SK-N-SH (cell line): Measurements from ENCODE around the gene EIF6. TPM values are rescaled to one million over a fixed set of nuclear protein-coding genes. Genes with fewer than 3 reads are reported as not detected.

Source experiments
- CTCF ChIA-PET: fragments of 300-600, 350-600 bp; formaldehyde crosslinking; extraction: SDS; loops from one replicate; lab custom pipeline; 2021; lab: Yijun Ruan, JAX
- POLR2A ChIA-PET: fragments of 350-600 bp; sonication (Branson Sonifier 250); formaldehyde crosslinking; extraction: SDS; loops from one replicate; lab custom pipeline; 2020; ENCODE audit warnings: antibody characterized with exemption, inconsistent platforms; lab: Yijun Ruan, JAX
- DNase-seq: peaks from one replicate; pipeline ENCODE4 v3.0.0; 2012
- H2AFZ ChIP-seq: fragments of 200-600 bp; sonication (generic); 2 replicates; pipeline ENCODE4 v1.8.1; 2016; ENCODE audit warnings: antibody characterized with exemption, mild to moderate bottlenecking, low read depth
- H3F3A ChIP-seq: fragments of 200-600 bp; sonication (generic); replicated peaks from 2 replicates; pipeline ENCODE3; 2016; ENCODE audit warnings: antibody characterized with exemption, mild to moderate bottlenecking; ENCODE audit not compliant: insufficient read depth
- H3K27ac ChIP-seq, 2 experiments: fragments of 200-500 bp in 1 of 2; fragments of 200-600 bp in 1 of 2; sonication (Bioruptor generic) in 1 of 2; sonication (generic), shearing (Covaris generic) in 1 of 2; 2 replicates each; pipeline versions ENCODE4 v1.5.1 to v1.6.1; 2014 to 2016; ENCODE audit warnings: low read depth in 2 of 2, inconsistent platforms in 1 of 2, low read length in 1 of 2, mild to moderate bottlenecking in 1 of 2, mixed read lengths in 1 of 2
- H3K27me3 ChIP-seq: fragments of 200-600 bp; sonication (generic), shearing (Covaris generic); 2 replicates; pipeline ENCODE4 v1.6.1; 2016; ENCODE audit warnings: mixed run types; ENCODE audit not compliant: insufficient read depth
- H3K36me3 ChIP-seq, 2 experiments: fragments of 200-500 bp in 1 of 2; fragments of 200-600 bp in 1 of 2; sonication (Bioruptor generic) in 1 of 2; sonication (generic) in 1 of 2; replicated peaks in 1 of 2; 2 replicates each; pipeline versions ENCODE3 to v1.5.1; 2014 to 2016; ENCODE audit warnings: low read length in 1 of 2, mild to moderate bottlenecking in 1 of 2; ENCODE audit not compliant: insufficient read depth in 2 of 2, control insufficient read depth in 1 of 2
- H3K4me1 ChIP-seq, 2 experiments: fragments of 200-500 bp in 1 of 2; fragments of 200-600 bp in 1 of 2; sonication (Bioruptor generic) in 1 of 2; sonication (generic), shearing (Covaris generic) in 1 of 2; 2 replicates each; pipeline versions ENCODE4 v1.5.1 to v1.6.1; 2014 to 2016; ENCODE audit warnings: low read depth in 1 of 2, low read length in 1 of 2, mixed run types in 1 of 2; ENCODE audit not compliant: insufficient read depth in 2 of 2, control insufficient read depth in 1 of 2
- H3K4me2 ChIP-seq: fragments of 200-600 bp; sonication (generic), shearing (Covaris generic); 2 replicates; pipeline ENCODE4 v1.6.1; 2017; ENCODE audit warnings: mixed run types
- H3K4me3 ChIP-seq, 2 experiments: fragments of 200-500 bp in 1 of 2; fragments of 200-600 bp in 1 of 2; sonication (Bioruptor generic) in 1 of 2; sonication (generic), shearing (Covaris generic) in 1 of 2; 2 replicates each; pipeline versions ENCODE4 v1.5.1 to v1.8.1; 2014 to 2016; ENCODE audit warnings: low read depth in 2 of 2, inconsistent platforms in 1 of 2, low read length in 1 of 2, mild to moderate bottlenecking in 1 of 2, mixed read lengths in 1 of 2, moderate library complexity in 1 of 2
- H3K79me2 ChIP-seq: fragments of 200-600 bp; sonication (generic); 2 replicates; pipeline ENCODE4 v1.8.1; 2017; ENCODE audit warnings: mild to moderate bottlenecking; ENCODE audit not compliant: insufficient read depth
- H3K9ac ChIP-seq: fragments of 200-600 bp; sonication (generic); 2 replicates; pipeline ENCODE4 v1.6.1; 2017; ENCODE audit warnings: mixed run types
- H3K9me2 ChIP-seq: fragments of 200-600 bp; sonication (generic); 2 replicates; pipeline ENCODE4 v1.6.1; 2017; ENCODE audit warnings: mixed run types
- H3K9me3 ChIP-seq: fragments of 200-600 bp; sonication (generic); 2 replicates; pipeline ENCODE4 v1.6.1; 2017; ENCODE audit warnings: mixed run types, mild to moderate bottlenecking, moderate library complexity
- H4K20me1 ChIP-seq: fragments of 200-600 bp; sonication (generic); 2 replicates; pipeline ENCODE4 v1.6.1; 2017; ENCODE audit warnings: mild to moderate bottlenecking, mixed run types; ENCODE audit not compliant: insufficient read depth
- GATA2 ChIP-seq: sonication (generic); formaldehyde crosslinking; IDR thresholded peaks from 2 replicates; pipeline ENCODE4 v1.5.0; 2020; ENCODE audit warnings: mild to moderate bottlenecking, missing genetic modification reagents
- JUND ChIP-seq: IDR thresholded peaks from 2 replicates; pipeline ENCODE4 v1.4.0; 2012
- MXI1 ChIP-seq: IDR thresholded peaks from 2 replicates; pipeline ENCODE4 v1.6.1; 2012; ENCODE audit warnings: mild to moderate bottlenecking, low read depth, low read length, improper control_type of control experiment
- TCF12 ChIP-seq: IDR thresholded peaks from 2 replicates; pipeline ENCODE4 v1.4.0; 2012
- WGBS: methylation state at CpG from one replicate; pipeline ENCODE4 v1.1.6; 2017; ENCODE audit warnings: low lambda C conversion rate; 5-methylcytosine and 5-hydroxymethylcytosine counted together
- polyA plus RNA-seq, 3 experiments: library from polyadenylated mRNA; depleted of rRNA; stranded (reverse); fragments of >200 nt; gene quantifications; 2 replicates each; pipeline ENCODE4 v1.2.3, GENCODE V29; 2012
- TF ChIP-seq, protein P1 (sequence below): fragments of 200-600 bp; sonication (generic); IDR thresholded peaks from 2 replicates; pipeline ENCODE4 v1.6.1; 2017; ENCODE audit warnings: antibody characterized with exemption, mild to moderate bottlenecking, moderate library complexity

The EIF6 gene
- polyA plus RNA-seq, 1 of the 3 experiments (the other 2 are of a cell fraction): 356 TPM

- peaks cover 7 to 19% of the 10 kb centered on the region in 2 experiments; a peak in 2 of 4 replicates for H3K4me1 ChIP-seq
- WGBS: 97% methylated on average over 12 of the region's 14 CpGs
- CTCF ChIA-PET: interaction anchor here (0.6 to 16.5 kb wide), 2 partner anchors 145 to 1142 kb away, joined by 3 to 323 read pairs; partner anchors contain the start of gene GDF5
- peaks cover 4% of the 10 kb centered on the region for H3F3A ChIP-seq
- no peak overlapping the region; a peak in 1 of 4 replicates for H3K27ac ChIP-seq
- DNase-seq: no peak
- no peak overlapping the region for H3K9ac ChIP-seq
- no peaks in the 10 kb centered on the region for H3K9me3 ChIP-seq
- no peak for TF ChIP-seq JUND
- TF ChIP-seq, all 33 proteins: peak for 0
- Histone ChIP-seq H3K27me3 (no peaks in the 10 kb centered on the region), H3K4me3 (no peak overlapping the region), H3K36me3 (no peaks in the 10 kb centered on the region), H3K4me2 (no peak overlapping the region), H3K9me2 (no peaks in the 10 kb centered on the region), H2AFZ (no peak overlapping the region), H3K79me2 (no peaks in the 10 kb centered on the region), H4K20me1 (no peaks in the 10 kb centered on the region)
- POLR2A ChIA-PET: no interaction called here
Observed at GRCh38 chr20:35297740-35298139, 13.2 kb upstream of the EIF6 start.

GRCh38 chr20:35297155-35297554, 12.6 kb upstream of the EIF6 start:
- Histone ChIP-seq H3F3A (peaks cover 3% of the 10 kb centered on the region), H3K79me2 (no peaks in the 10 kb centered on the region), H3K9me2 (no peaks in the 10 kb centered on the region), H3K4me2 (no peak overlapping the region)
- no peak for TF ChIP-seq JUND
- no peak for TF ChIP-seq MXI1
- TF ChIP-seq, protein P1, sequence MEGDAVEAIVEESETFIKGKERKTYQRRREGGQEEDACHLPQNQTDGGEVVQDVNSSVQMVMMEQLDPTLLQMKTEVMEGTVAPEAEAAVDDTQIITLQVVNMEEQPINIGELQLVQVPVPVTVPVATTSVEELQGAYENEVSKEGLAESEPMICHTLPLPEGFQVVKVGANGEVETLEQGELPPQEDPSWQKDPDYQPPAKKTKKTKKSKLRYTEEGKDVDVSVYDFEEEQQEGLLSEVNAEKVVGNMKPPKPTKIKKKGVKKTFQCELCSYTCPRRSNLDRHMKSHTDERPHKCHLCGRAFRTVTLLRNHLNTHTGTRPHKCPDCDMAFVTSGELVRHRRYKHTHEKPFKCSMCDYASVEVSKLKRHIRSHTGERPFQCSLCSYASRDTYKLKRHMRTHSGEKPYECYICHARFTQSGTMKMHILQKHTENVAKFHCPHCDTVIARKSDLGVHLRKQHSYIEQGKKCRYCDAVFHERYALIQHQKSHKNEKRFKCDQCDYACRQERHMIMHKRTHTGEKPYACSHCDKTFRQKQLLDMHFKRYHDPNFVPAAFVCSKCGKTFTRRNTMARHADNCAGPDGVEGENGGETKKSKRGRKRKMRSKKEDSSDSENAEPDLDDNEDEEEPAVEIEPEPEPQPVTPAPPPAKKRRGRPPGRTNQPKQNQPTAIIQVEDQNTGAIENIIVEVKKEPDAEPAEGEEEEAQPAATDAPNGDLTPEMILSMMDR: peak; percentile 29
- TF ChIP-seq, all 33 proteins: peak for 1
- no peaks in the 10 kb centered on the region for H3K36me3 ChIP-seq
- no peak for DNase-seq
- H3K9ac ChIP-seq: no peak overlapping the region
- H3K4me1 ChIP-seq: peaks cover 2 to 19% of the 10 kb centered on the region in 2 experiments; a peak in 2 of 4 replicates
- no peaks in the 10 kb centered on the region for H3K9me3 ChIP-seq
- ChIA-PET POLR2A (interaction anchor here (0.6 to 1.6 kb wide), 2 partner anchors 13 to 445 kb away, joined by 3 to 5 read pairs; partner anchors contain the start of genes EIF6 and RBM39), CTCF (interaction anchor here (0.6 to 16.5 kb wide), 3 partner anchors 7 to 1142 kb away, joined by 3 to 323 read pairs (median 21); partner anchors contain the start of gene GDF5)
- H3K4me3 ChIP-seq: no peak overlapping the region
- no peak overlapping the region for H2AFZ ChIP-seq
- H3K27ac ChIP-seq: peak overlapping the region in 1 of 2 experiments; percentile 44; a peak in 1 of 4 replicates
- H4K20me1 ChIP-seq: no peaks in the 10 kb centered on the region
- 80% methylated on average over 6 of the region's 8 CpGs for WGBS
- no peaks in the 10 kb centered on the region for H3K27me3 ChIP-seq

- peak; percentile 74 for DNase-seq
- H3K4me3 ChIP-seq: no peak overlapping the region
- no peaks in the 10 kb centered on the region for H3F3A ChIP-seq
- H3K79me2 ChIP-seq: no peaks in the 10 kb centered on the region
- TF ChIP-seq GATA2 (CRISPR knock-in tag): 0 out of 2 replicates have a peak, but pooled peaks have one; percentile 3
- TF ChIP-seq TCF12: no peak
- H2AFZ ChIP-seq: no peak overlapping the region
- no peaks in the 10 kb centered on the region for H3K27me3 ChIP-seq
- ChIA-PET CTCF (interaction anchor here (0.9 to 16.5 kb wide), 4 partner anchors 8 to 146 kb away, joined by 3 to 323 read pairs (median 12); partner anchors contain the start of gene GDF5), POLR2A (interaction anchor here (1.6 kb wide), 1 partner anchor 12 kb away, joined by 5 read pairs; the partner anchor contains the start of gene EIF6)
- 58% methylated on average over 4 of the region's 9 CpGs for WGBS
- no peaks in the 10 kb centered on the region for H3K9me2 ChIP-seq
- H3K4me1 ChIP-seq: peaks cover 0 to 21% of the 10 kb centered on the region in 2 experiments; a peak in 1 of 4 replicates
- H3K9ac ChIP-seq: no peak overlapping the region
- no peak overlapping the region for H3K4me2 ChIP-seq
- no peaks in the 10 kb centered on the region for H3K9me3 ChIP-seq
- H4K20me1 ChIP-seq: no peaks in the 10 kb centered on the region
- H3K36me3 ChIP-seq: no peaks in the 10 kb centered on the region
- H3K27ac ChIP-seq: peak overlapping the region in 1 of 2 experiments; percentile 44; a peak in 2 of 4 replicates
Observed at GRCh38 chr20:35296101-35296554, 11.6 kb upstream of the EIF6 start.
